HG03159 (cell line): Measurements from ENCODE around the gene OIT3.

Experiments used
- ATAC-seq: cut with Tn5 transposase; IDR thresholded peaks from one replicate; pipeline ENCODE4 v1.9.1; 2021; ENCODE audit warnings: mild to moderate bottlenecking, moderate library complexity; ENCODE audit not compliant: unreplicated experiment

Gene OIT3

DNA sequence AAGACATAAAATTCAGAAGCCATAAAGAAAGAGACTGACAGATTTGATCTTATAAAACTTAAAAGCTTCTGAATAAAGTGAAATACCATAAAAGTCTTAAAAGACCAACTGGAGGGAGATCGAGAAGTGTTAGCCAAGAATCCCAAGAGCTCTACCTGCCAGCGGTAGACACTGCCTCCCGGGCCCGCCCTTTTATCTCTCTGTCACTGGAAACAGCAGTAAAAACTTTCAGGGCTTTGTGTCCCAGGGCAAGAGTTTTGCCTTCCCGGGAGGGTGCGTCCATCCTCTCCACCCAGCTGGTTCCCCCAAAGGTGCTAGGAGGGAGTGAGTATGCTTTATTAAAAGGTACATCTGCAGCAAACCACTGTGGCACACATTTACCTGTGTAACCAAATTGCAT is 55.2 kb downstream of the OIT3 start:
- no peak for ATAC-seq

- ATAC-seq, result no peak
Measured at GRCh38 chr10:72951760-72952159, 58.2 kb downstream of the OIT3 start.

GRCh38 chr10:72952189-72952588 is 58.6 kb downstream of the OIT3 start:
- ATAC-seq, result no peak

DNA sequence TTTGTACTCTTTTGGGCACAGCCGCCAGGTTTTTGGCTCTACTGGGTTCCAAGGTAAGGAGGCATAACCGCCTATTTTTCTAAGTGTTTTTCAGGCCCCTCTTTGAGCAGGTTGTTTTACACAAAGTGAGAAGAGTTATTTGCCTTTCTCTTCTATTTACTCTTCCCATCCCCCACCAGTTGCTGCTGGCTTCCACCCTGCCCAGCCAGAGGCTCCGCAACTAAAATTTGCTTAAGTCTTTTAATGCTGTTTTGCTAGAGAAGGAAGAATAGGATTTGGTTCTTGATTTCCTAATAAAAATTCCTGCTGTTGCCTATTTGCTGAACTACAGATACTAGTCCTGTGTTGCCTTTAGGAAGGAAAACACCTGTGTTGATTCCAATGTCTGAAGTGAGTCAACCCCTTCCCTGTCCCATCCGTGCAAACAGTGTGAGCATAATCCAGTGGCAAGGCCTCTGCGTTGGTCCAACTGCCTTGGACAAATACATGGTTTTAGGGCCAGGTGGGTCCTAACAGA is 59.2 kb downstream of the OIT3 start:
- no peak for ATAC-seq

DNA sequence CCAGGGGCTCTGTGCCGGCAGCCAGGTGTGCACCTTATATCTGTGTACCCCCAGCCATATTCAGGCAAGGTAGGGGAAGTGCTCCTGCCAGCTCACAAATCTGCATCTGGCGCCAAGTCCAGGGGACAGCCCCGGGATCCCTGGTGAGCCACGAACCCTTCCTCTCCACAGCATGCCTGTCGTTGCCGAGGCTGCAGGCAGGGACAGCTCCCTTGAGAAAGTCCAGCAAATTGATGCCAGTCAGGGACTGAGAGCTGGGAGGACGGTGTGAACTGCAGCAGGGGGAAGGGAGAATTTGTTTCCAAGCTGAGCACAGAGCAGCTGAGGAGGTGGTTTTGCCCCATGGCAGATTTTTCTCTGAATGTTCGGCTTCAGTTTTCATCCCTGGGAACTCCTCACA is 60.1 kb downstream of the OIT3 start:
- ATAC-seq, result no peak

DNA sequence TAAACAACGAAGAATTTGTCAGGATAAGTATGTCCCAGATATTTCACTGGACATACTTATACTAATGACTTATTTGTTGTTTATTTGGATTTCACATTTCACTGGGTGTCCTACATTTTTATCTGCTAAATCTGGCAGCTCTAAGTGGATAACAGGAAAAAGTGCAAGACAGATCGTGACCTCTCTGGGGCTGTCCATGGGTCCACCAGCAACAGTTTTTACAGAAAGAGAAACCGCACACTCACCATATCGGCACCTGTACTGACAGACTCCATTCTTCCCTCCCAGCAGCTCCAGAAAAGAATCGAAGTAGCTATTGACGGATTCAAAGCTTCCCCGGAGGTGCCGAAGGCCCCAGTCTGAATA is 60.7 kb downstream of the OIT3 start:
- ATAC-seq, result no peak

DNA sequence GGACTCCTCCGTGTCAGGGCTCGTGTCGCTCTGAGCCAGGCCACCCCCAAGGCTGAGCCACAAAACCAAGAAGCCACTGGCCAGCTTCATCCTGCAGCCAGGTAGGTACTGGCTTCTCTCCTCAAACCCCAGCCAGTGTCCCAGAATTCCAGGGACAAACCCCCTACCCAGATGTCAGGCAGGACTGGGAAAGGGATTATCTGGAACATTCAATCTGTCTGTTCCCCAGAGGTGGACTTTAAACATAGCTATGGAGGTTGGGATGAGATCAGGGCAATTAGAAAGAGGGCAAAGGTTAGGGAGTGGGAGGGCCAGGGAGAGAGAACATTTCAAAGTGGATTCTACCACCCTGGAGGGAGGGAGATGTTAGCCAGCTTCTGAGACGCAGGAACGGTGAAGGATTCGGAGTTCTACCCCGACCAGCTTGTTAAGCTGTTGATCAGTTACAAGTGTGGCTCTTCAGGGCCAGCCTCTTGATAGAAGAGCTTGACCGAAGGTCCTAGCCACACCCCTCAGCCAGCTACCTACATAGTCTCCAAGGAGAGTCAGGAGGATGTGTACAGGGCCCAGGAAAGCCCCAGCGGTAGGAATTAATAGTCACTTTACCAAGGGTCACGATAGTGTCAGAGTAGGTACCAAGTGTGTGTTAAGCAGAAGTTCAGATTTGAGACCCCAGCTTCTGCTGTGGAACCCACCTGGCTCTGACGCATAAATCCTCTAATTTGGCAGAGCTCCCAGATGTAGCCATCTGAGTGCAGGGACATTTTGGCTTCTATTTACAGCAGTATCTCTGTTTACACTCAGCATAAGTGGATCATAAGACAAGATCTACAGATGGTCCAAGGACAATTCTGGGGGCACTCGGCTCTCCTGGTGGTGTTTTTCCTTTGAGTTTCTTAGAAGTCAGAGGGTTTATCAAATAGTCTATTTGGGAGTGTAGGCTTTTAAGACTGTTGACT is 61.3 kb downstream of the OIT3 start, which contains the start of gene PLA2G12B:
Gene PLA2G12B (minus strand): TSS at position 211 of the 959 bp plus-strand sequence. CDS start 121 bp downstream, at position 90.
- no peak for ATAC-seq

GRCh38 chr10:72956001-72956400 is 62.5 kb downstream of the OIT3 start:
- no peak for ATAC-seq

DNA sequence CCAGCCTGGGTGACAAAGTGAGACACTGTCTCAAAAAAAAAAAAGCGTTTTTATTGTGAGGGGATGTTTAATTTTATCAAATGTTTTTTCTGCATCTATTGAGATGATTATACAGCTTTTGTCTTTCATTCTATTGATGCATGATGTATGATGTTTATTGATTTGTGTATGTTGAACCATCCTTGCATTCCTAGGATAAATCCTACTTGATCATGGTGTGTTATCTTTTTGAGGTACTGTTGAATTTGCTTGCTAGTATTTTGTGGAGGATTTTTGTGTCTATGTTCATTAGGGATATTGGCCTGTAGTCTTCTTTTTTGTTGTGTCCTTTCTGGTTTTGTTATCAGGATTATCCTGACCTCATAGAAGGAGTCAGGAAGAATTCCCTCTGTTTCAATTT is 83.3 kb downstream of the OIT3 start:
- ATAC-seq, result no peak

GRCh38 chr10:72979709-72980108 is 86.2 kb downstream of the OIT3 start:
- no peak for ATAC-seq

- no peak for ATAC-seq
Measured at GRCh38 chr10:72980348-72980747, 86.8 kb downstream of the OIT3 start.

DNA sequence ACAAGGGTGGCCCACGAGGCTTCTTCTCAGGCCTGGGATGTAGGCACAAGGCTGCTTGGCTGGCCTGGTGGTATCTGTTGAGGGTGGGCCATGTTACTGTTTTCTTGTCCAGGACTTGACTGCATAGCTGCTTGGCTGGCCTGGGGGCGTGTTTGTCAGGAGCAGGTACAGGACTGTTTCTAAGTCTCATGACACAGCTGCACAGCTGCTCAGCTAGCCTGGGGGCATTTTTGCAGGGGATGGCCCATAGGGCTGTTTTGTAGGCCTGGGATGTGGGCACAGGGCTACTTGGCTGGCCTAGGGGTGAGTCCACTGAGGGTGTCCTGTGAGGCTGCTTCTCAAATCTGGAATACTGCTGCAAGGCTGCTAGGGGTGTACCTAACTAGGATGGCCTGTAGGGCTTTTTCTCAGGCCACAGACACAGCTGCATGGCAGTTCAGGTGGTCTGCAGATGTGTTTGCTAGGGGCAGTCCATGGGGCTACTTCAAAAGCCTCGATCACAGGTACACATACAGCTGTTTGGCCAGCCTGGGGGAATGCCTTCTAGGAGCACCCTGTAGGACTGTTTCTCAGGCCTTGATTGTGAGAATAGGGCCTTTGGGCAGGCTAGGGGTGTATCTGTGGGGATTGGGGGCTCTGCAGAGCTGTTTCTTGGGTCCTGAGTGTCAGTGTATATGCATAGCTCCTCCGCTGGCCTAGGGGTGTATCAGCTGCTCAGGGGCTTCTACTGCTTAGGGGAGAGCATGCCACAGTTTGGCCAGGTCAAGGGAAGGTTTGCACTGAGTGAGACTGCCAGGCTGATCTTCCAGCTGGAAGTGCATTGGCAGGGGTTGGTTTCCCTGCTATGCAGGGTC is 87.7 kb downstream of the OIT3 start:
- ATAC-seq, result no peak

GRCh38 chr10:72981882-72982529 is 88.5 kb downstream of the OIT3 start:
- no peak for ATAC-seq
